D721Med (cell line): Measurements from ENCODE around the gene SLC22A3.

Experiments
- DNase-seq: peaks from one replicate; pipeline ENCODE4 v3.0.0; 2011; ENCODE audit warnings: low spot score; ENCODE audit not compliant: insufficient read length
- FAIRE-seq: peaks from 2 replicates; lab custom pipeline; 2011; peaks lifted over from hg19 to GRCh38; lab: Jason Lieb, UNC
- CTCF ChIP-seq: IDR thresholded peaks from 2 replicates; pipeline ENCODE4 v1.5.1; 2012; ENCODE audit warnings: mild to moderate bottlenecking, control low read depth; ENCODE audit not compliant: insufficient read depth; ENCODE audit errors: missing control alignments

The SLC22A3 gene

GRCh38 chr6:160487116-160487515 lies 138.9 kb downstream of the SLC22A3 start:
- FAIRE-seq, result no peak
- TF ChIP-seq CTCF, result no peak
- no peak for DNase-seq

GRCh38 chr6:160489091-160489490 lies 140.9 kb downstream of the SLC22A3 start:
- DNase-seq (no peak), FAIRE-seq (no peak)
- no peak for TF ChIP-seq CTCF

- DNase-seq, result no peak
- TF ChIP-seq CTCF, result no peak
- no peak for FAIRE-seq
Measured at GRCh38 chr6:160494576-160494975, 146.4 kb downstream of the SLC22A3 start.

- DNase-seq, result no peak
- FAIRE-seq, result no peak
- no peak for TF ChIP-seq CTCF
Measured at GRCh38 chr6:160500639-160501038, 152.5 kb downstream of the SLC22A3 start.
